Measurements from ENCODE around the gene SORCS2.

DNA sequence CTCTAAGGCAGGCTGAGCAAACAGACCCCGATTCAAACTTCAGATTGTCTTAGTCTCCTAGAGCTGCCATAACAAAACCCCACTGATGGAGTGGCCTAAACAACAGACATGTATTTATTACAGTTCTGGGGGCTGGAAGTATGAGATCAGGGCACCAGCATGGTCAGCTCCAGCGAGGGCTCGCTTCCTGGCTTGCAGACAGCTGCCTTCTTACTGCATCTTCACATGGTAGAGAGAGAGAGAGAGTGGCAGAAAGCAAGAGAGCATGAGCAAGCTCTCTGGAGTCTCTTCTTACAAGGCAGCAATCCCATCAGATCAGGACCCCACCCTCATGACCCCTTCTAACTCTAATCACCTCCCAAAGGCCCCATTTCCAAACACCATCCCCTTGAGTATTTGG is 22.3 kb upstream of the SORCS2 start:
- TF ChIP-seq TEAD4 (IDR thresholded peaks at IDR 0.05), result no peak
- no peak for TF ChIP-seq RAD21 (IDR thresholded peaks at IDR 0.05; ENCODE audit: low read depth)
- TF ChIP-seq YY1 (IDR thresholded peaks at IDR 0.05; ENCODE audit: low read depth), result no peak
- no peak for TF ChIP-seq REST (IDR thresholded peaks at IDR 0.05; ENCODE audit: low read depth)
- no peak for TF ChIP-seq EP300 (IDR thresholded peaks at IDR 0.05; ENCODE audit: borderline replicate concordance)
- TF ChIP-seq MAX (IDR thresholded peaks at IDR 0.05), result no peak
- no peak for TF ChIP-seq FOXM1 (IDR thresholded peaks at IDR 0.05; ENCODE audit: borderline replicate concordance, low read depth)
- TF ChIP-seq CEBPB (IDR thresholded peaks at IDR 0.05), result no peak
- TF ChIP-seq TCF12 (IDR thresholded peaks at IDR 0.05; ENCODE audit: low read depth), result no peak

Data from Ishikawa (cell line).